GM18861 (cell line): ENCODE data around the gene DOCK1.

Experiments
- ATAC-seq: cut with Tn5 transposase; IDR thresholded peaks from one replicate; pipeline ENCODE4 v1.9.1; 2021; ENCODE audit not compliant: unreplicated experiment

The DOCK1 gene

GRCh38 chr10:127068485-127068884 lies 163.3 kb downstream of the DOCK1 start:
- ATAC-seq, result no peak

GRCh38 chr10:127069436-127069835 lies 164.2 kb downstream of the DOCK1 start:
- no peak for ATAC-seq

GRCh38 chr10:127071126-127071525 lies 165.9 kb downstream of the DOCK1 start:
- no peak for ATAC-seq

GRCh38 chr10:127073666-127074065 lies 168.4 kb downstream of the DOCK1 start:
- no peak for ATAC-seq

GRCh38 chr10:127079392-127079791 lies 174.2 kb downstream of the DOCK1 start:
- ATAC-seq, result no peak

- no peak for ATAC-seq
These were observed 175.1 kb downstream of the DOCK1 start for GRCh38 chr10:127080317-127080716.

GRCh38 chr10:127081851-127082345 lies 176.7 kb downstream of the DOCK1 start:
- no peak for ATAC-seq

- no peak for ATAC-seq
These were observed 177.4 kb downstream of the DOCK1 start for GRCh38 chr10:127082651-127083050.

GRCh38 chr10:127085957-127086356 lies 180.7 kb downstream of the DOCK1 start:
- no peak for ATAC-seq

GRCh38 chr10:127088908-127089307 lies 183.7 kb downstream of the DOCK1 start:
- no peak for ATAC-seq

GRCh38 chr10:127089446-127089845 lies 184.2 kb downstream of the DOCK1 start:
- no peak for ATAC-seq

GRCh38 chr10:127090138-127090537 lies 184.9 kb downstream of the DOCK1 start:
- ATAC-seq, result no peak

- ATAC-seq, result no peak
These were observed 186.1 kb downstream of the DOCK1 start for GRCh38 chr10:127091354-127091753.

- no peak for ATAC-seq
These were observed 187.7 kb downstream of the DOCK1 start for GRCh38 chr10:127092916-127093315.

GRCh38 chr10:127094984-127095383 lies 189.8 kb downstream of the DOCK1 start:
- ATAC-seq, result no peak

GRCh38 chr10:127100983-127101615 lies 195.9 kb downstream of the DOCK1 start:
- no peak for ATAC-seq

GRCh38 chr10:127102176-127102575 lies 196.9 kb downstream of the DOCK1 start:
- no peak for ATAC-seq

- no peak for ATAC-seq
These were observed 209.9 kb downstream of the DOCK1 start for GRCh38 chr10:127115100-127115499.

- no peak for ATAC-seq
These were observed 211.9 kb downstream of the DOCK1 start for GRCh38 chr10:127117125-127117524.

- ATAC-seq, result no peak
These were observed 212.8 kb downstream of the DOCK1 start for GRCh38 chr10:127118034-127118433.

- ATAC-seq, result no peak
These were observed 214.7 kb downstream of the DOCK1 start for GRCh38 chr10:127119936-127120335.

GRCh38 chr10:127122831-127123230 lies 217.6 kb downstream of the DOCK1 start:
- no peak for ATAC-seq

GRCh38 chr10:127123626-127124025 lies 218.4 kb downstream of the DOCK1 start:
- ATAC-seq, result no peak
